Measurements from ENCODE around the gene AKR7A3.

DNA sequence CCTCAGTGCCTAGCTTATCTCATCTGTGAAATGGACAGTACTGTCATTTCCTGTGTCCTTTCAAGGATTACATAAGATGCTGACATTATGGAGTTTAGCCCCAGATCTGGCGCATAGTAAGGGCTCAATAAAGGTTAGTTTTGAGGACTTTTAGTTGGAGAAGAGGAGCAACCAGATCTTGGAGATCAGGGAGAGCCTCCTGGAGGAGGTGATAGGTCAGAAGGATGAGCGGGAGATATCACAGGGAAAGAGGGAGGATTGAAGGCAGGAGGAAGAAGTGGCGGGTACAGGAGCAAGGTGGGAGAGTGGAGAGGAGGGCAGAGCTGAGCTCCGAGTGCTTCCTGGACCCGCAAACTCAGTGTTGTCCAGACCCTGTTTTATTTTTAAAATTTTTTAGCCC lies 41.0 kb upstream of the AKR7A3 start:
- TF ChIP-seq, protein P1, sequence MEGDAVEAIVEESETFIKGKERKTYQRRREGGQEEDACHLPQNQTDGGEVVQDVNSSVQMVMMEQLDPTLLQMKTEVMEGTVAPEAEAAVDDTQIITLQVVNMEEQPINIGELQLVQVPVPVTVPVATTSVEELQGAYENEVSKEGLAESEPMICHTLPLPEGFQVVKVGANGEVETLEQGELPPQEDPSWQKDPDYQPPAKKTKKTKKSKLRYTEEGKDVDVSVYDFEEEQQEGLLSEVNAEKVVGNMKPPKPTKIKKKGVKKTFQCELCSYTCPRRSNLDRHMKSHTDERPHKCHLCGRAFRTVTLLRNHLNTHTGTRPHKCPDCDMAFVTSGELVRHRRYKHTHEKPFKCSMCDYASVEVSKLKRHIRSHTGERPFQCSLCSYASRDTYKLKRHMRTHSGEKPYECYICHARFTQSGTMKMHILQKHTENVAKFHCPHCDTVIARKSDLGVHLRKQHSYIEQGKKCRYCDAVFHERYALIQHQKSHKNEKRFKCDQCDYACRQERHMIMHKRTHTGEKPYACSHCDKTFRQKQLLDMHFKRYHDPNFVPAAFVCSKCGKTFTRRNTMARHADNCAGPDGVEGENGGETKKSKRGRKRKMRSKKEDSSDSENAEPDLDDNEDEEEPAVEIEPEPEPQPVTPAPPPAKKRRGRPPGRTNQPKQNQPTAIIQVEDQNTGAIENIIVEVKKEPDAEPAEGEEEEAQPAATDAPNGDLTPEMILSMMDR (IDR thresholded peaks at IDR 0.05): no peak
- TF ChIP-seq POLR2A (IDR thresholded peaks at IDR 0.05): no peak

Measured in body of pancreas (tissue), 4 donors.